Stimulated activated CD4-positive, alpha-beta T cell treated with anti-CD3 and anti-CD28 coated beads, Interleukin-1b, Interleukin-23, amount 100 ng/mL, for 24 hours (primary cell): ENCODE measurements around the gene HPS4.

Source experiments
- DNase-seq, 4 experiments: peaks; one replicate each; pipeline ENCODE4 v3.0.0-alpha.2; 2020; ENCODE audit warnings: low read depth in 4 of 4, low spot score in 1 of 4

HPS4 gene

DNA sequence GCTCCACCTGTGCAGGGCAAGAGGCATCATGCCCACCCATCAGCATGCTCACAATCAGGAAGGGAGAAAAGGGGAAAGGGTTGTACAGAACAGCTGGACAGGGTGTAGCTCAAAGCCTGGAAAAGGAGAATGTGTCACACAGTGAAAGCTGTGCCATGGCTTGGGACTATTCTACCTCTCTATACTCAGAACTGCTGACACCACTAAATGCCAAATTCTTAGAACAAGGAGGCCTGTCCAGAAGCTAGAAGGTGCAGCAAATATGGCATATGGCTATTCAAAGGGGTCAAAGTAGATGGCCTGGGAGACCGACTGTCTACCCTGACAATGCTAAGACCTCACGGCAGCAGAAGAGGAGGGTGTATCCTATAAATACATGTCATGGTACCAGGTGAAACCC is 12.8 kb downstream of the HPS4 start:
- no peak for DNase-seq

DNA sequence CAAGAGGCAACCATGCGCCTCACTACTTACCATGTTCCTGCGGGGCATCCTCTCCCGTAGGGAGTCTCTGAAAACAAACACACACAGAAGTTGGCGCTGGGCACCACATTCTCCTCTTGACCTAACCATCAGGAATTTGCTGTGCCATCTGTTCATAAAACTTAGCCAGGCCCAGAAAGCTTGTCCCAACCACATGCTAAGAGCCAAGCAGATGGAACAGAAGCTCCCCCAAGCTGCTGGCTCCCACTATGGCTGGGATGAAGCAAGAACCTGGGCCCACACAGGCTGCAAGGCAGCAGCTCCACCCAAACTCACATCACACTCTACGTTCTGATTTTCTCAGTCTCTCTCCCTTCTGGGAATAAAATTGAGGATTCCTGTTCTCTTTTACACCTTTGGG is 17.4 kb downstream of the HPS4 start:
- no peak for DNase-seq

DNA sequence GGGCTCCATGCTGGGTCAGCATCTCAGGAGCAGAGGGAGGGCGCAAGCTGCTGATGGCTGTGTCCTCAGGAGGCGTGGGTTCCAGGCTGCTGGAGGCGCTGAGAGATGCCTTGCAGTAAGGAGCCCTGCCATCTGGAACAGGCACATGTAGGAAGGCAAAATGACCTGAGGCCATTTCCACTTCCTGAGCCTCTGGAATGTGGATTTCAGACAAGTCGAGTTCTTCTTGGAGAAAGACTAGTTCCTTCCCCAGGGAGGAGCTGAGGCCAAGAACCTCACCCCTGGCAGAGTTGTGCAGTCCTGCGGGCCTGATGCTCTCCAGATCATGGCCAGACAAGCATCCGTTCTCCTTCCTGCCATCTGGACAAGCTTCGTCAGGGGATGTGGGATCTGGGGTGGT is 19.3 kb downstream of the HPS4 start:
- no peak for DNase-seq

DNA sequence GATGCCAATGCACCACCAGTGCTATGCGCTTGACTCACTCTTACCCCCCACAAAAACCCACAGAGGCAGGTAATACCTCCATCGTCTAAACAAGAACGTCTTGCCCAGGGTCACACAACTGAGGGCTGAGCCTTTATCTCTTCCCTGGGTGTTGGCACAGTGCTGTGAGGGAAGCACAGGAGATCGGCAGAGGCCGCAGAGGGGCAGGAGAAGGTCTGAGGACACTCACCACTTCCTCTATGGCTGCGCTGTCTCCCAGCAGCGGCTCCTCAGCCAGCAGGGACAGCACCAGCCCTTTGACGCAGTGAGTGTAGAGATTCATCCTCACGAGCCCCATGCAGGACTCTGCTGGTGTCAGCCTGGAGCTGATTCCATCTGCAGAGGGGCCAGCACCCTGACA is 19.9 kb downstream of the HPS4 start:
- DNase-seq, result no peak

DNA sequence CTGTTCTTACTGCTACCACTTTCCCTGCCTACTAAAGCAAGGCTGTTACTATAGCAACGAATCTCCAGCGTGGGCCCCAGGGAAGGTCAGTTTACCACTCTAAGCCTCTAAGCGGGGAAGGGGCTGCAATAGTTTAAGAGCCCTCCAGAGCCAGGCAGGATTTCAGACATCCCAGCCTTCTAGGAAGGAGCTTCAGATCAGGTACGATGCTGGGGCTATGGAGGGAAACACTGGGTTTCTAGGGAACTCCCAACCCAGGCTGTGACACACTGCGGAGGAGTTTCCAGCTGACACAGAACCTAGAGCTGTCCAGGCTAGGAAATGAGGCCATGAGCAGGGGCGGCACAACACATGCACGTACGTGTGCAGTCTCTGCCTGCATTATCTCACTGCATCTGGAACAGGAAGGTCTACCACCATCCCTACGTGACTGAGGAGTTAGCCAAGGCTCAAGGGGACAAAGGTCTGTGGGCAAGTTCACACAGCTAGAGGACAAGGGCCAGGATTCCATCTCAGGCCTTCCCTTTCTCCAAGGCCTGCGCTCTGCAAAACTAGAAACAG is 20.4 kb downstream of the HPS4 start:
- DNase-seq, result no peak

DNA sequence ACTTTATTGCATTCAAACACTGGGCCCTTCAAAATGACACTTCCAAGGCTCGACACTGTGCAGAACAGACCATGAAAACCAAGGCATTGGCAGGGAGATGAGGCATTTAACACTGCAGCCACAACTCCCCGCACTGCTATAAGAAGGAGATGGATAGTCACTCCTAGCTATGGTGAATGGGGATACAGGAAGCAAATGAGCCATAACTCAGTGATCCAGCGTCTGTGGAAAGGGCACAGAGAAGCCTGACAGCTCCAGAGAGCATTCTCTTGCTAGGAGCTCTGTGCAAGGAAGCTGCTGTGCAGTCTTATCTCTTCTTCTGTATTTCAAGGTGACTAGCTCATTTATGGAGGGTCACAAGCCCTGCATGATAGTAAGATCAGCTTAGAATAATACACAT is 20.9 kb downstream of the HPS4 start:
- DNase-seq, result no peak

DNA sequence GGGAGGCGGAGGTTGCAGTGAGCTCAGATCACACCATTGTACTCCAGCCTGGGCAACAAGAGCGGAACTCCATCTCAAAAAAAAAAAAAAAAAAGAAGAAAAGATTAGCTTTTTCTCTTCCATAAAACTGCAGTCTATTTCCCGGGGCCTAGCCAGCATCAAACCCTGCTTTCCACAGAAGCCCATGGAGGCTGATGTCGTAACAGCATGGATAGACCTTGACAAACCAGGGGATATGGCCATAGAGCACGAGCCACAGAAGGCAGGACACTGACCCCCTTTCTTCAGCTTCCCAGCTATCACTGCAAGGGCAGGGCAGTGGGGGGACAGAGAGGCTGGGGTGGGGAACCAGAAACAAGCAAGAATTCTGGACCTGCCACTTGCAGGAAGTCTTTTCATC is 21.5 kb downstream of the HPS4 start:
- DNase-seq, result no peak

DNA sequence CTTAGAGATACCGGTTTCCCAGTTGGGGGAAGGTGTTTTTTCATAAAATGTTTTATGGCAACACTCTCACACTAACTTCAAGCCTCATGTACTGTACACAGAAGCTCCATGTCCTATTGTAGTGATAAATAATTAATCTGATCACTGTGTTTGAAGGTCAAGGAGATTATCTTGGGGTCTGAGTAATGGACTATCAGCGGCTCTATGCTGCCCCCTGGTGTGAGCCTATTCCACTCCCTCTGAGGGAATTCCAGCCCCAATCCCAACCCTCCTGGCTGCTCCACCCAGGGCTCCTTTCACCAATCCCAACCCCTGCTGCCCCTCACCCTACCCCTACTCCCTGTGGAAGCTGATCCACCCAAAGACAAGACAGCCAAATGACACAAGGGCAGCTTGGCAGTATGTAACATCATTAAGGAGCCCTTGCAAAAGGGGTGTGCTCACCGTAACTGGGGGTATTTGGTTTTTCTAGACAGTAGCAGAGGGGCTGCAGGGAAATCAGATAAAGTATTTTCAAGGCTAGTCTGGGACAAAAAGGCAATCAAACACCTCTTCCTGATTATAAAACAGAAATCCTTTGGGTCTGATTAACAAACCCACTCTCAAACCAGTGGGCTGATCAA is 22.3 kb downstream of the HPS4 start:
- peak in 1 of 4 experiments; percentile 25 for DNase-seq

DNA sequence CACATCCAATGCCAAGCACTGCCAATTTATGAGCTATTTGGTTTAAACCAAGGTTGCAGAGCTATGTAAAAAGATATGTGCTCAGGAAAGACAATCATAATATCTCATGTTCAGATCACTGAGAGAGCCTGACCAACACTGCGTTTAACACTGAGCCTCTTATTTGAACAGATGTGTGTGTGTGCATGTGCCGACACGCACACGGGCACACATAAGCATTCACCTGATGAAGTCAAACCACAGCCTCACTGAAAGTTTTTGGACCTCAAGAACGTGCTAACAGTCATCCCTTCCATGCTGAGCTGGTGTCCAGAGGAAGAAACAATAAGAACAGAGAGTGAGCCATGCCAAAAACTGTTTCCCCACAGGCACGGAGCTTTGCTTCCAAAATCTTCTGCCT is 23.4 kb downstream of the HPS4 start:
- no peak for DNase-seq

DNA sequence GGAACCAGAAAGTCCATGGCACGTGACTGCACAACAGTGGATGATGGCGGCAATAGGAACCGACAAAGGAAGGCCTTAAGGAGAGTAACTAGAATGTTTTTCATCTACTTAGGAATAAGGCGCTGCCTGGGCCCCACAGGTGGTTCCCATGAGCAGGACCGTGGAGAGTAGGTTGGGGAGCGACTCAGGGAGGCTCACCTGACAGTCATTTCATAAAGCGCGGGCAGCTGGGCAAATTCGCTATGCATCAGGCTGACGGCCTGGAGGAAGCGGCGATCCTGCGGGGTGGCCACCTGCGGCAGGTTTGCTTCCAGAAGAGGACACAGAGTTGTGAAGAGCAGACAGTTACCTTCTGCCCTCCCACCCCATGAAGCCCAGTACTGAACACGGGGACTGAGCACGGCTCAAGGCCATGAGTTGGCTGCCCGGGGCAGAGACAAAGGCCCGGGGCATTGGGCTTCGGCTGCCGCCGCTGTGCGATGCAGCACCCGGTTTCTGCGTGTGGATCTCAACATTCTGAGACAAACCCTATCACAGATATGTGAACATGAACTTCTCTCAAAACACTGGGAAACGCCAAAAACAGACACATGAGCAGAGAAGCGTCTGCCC is 25.8 kb downstream of the HPS4 start:
- DNase-seq, result no peak

DNA sequence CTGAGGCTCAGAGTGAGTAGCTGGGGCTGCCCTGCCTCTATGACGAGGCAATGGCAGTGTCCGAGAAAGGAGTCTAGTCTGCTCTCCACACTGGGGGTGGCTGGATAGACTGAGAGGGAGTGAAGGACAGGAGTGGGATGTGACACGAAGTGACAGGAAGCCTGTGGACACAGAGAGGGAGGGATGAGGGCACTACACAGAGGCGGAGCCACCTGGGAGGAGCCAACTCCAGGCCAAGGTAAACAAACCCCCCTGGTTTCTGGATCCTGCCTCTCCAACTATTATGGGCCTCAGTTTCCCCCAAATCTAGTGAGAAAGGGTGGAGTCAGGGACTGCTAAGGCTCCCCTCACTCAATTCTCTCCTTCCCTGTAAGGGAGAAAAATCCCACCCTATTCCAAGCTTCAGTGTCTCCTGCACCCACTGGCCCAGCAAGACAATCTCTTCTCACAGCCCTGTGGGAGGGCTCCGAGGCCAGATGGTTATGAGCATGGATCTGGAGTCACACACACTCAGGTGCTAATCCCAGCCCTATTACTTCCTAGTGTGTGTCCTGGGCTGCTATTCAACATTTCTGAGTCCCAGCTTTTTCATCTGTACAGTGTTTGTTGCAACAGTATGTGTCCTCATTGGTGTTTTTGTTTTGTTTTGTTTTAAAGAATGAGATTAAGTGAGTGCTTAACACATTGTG is 29.6 kb downstream of the HPS4 start:
- no peak for DNase-seq

DNA sequence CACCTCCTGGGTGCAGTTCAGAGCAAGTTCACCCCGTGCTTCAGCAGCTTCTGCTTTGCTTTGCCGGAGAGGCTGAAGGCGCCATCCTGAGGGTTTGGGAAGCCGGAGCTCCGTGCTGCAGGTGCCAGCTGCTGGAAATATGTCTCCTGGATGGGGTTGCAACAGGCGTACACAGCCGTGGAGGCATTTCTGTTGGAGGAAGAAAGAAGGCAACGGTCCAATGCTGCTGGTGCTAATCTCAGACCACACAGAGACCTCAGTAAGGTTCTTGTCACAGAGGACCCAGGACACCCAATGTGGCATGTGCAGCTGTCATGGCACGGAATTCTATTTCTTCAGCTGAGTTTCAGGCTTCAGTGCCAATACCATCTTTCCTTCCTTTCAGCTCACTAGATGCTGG is 30.4 kb downstream of the HPS4 start:
- no peak for DNase-seq

DNA sequence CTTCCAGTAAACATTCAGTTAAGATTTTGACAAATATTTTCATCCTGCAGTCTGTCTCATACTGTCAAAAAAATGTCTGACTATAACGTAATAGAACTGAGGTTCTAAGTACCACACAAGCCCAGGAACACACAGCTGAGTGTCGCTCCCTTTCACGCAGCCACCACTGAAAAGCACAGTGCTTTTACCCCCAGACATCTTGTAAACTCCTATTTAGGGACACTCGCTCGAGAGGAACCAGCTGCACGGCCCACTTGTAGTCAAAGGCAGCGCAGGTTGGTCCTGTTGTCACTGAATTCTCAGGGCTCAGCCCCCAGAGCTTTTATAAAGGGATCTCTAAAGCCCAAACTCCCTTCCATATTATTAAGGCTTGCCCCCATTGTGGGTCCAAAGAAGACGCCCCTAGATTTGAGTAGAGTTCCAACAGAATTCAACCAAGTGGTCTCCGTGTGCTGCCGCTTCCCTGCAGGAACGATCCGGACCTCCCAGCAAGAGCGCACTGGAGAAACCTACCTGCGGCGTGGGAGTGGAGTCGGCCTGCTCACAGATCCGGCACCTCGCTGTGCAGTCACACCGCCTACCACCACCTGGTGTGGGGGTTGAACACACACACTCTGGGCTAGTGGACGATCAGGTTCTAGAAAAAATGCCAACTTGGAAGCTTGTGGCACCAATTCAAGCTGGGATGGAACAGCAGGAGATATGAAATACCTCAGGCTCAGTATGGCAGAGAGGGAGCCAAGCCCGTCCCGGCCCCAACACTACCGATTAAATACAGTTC is 31.2 kb downstream of the HPS4 start:
- DNase-seq, result no peak

DNA sequence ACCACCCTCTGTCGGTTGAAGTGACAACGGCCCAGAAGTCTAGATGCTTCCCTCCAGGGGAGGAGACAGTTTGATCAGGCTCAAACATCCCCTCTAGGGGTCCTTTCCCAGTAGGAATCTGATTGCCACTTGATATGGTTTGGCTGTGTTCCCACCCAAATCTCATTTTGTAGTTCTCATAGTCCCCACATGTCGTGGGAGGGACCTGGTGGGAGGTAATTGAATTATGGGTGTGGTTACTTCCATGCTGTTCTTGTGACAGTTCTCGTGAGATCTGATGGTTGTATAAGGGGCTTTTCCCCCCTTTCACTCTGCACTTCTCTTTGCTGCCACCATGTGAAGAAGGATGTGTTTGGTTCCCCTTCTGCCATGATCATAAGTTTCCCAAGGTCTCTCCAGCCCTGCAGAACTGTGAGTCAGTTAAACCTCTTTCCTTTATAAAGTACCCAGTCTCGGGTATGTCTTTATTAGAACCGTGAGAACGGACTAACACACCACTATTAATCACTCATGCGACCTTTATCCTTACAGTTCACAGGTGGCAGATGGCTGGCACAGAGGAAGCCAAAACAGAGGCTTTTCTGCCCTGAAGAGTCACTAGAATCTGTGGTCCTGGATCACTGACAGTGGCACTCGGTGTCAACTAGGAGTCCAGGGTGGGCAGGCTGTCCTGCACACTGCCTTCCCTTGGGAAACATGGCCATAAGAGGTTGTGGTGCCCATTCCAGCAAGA is 33.0 kb downstream of the HPS4 start:
- DNase-seq, result no peak

DNA sequence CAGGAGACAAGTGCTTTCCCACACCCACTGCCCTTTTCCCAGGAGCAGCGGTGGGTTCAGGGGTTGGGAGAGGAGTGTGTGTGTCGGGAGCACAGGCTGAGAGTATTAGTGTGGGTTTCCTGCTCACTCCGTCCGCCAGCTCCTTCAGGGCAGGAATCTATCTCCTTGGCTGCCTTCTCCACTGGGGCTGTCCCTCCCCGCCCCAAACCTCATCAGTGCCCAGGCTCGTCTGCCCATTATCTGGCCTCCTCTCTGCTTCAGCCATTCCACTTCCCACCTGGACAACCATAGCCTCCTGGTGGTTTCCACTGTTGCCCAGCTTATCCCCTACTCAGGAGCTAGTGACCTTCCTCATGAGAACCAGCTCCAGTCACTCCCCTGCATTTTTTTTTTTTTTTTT is 34.6 kb downstream of the HPS4 start:
- DNase-seq, result no peak

DNA sequence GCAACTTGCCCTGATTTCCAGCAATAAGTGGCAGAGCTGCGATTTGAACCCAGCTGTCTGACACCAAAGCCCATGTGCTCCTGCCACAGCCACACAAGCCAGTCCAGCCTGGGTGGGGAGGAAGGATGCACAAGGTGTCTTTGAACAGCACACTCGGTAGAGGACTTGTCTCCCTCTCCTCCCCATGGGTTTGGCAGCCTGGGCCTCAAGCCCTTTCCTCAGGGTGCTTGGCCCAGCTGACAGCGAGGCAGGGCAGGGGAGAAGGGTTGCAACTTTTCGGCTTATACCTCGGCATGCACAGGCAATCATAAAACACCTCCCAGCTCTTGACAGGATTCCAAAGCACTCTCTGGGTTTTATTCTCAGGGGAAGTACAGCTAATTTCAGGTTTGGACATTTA is 35.2 kb downstream of the HPS4 start:
- DNase-seq, result no peak

DNA sequence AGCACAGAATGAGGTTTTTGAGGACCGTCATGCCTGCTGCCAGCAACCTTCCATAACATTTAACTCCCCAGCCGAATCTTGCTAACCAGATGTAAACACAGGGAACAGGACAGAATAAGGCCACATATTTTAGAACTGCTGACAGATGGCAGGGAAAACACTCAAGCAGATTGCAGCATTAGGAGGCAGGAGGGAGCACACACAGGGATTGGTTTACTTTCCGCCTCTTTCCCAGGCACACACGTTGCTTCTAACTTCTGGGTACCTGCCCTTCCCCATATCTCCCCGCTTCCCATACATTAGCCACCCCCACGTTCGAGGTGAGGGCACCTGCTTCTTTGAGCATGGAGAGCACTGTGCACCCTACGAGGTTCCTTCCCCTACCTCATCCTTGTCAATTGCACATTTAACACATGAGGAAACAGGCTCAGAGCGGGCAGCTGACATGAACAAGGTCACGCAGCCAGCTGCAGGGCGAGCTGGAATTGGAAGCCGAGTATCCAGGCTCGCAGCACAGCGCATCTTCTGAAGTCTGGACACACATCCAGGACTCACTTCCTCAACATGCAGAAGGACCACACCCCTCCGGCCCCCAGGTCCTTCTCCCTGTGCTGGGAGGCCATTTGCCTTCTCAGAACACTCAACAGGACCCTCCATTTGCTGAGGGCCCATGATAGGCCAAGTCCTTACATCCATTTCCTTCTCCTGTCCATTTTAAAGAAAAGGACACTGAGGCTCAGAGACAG is 35.8 kb downstream of the HPS4 start:
- DNase-seq, result no peak

DNA sequence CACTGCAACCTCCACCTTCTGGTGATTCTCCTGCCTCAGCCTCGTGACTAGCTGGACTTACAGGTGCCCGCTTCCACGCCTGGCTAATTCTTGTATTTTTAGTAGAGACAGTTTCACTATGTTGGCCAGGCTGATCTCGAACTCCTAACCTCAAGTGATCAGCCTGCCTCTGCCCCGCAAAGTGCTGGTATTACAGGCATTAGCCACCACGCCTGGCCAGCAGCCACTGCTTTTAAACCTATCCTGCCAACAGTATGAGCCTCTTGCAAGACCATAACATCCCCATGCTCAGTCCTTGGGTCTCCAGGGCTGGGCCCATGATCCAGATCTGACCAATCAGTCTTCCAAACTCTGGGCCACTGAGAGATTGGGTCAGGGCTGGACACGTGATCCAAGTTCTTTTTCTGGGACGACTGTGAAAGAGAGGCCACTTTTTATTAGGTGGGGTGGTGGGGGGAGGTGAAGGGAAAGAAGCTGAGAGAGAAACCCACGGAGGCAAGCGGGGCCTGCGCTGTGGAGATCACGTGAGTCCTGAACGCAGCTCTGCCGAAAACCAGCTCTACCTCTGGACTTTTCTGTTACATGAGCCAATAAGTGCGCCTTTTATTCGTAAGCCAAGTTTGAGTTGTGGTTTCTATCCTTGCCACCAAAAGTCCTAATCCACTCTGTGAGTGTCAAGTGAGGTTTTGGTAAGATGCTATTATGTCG is 36.6 kb downstream of the HPS4 start:
- DNase-seq, result no peak

DNA sequence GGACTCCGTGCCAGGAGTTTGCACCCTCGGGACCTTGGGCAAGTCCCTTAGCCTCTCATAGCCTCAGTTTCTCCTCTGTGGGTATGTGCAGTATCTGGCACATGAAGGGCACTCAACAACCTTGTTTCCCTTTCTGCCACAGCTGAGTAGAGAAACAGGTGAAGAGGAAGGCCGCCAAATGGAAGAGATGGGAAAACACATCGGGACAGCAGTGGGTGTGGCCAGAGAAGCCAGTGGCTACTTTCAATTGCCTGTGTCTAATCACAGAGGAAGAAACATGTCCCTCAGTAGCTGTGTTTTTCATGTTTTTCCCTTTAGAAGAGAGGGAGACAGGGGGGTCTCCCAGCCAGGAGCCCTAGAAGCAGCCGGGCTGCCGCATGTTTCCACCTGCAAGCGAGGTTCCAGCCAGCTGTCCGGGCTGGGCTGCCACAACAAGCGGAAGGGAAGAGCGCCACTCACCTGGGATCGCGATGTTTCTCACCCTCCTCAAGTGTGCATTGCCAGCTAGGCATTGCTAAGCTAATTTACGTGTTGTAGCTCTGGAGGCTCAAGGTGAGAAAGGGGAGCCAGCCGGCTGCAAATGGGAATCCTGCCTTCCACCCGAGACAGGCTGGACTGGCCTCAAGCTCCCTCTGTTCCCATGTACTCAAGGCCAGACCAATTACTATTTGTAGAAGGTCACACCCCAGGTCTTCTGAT is 37.9 kb downstream of the HPS4 start:
- DNase-seq, result no peak
